ENCODE data around the gene ULK4. TPM values are rescaled to one million over a fixed set of nuclear protein-coding genes. Genes with fewer than 3 reads are reported as not detected.

Gene ULK4
- total RNA-seq, 2 donors from 2014 or later = 11.1 to 17.9 TPM

DNA sequence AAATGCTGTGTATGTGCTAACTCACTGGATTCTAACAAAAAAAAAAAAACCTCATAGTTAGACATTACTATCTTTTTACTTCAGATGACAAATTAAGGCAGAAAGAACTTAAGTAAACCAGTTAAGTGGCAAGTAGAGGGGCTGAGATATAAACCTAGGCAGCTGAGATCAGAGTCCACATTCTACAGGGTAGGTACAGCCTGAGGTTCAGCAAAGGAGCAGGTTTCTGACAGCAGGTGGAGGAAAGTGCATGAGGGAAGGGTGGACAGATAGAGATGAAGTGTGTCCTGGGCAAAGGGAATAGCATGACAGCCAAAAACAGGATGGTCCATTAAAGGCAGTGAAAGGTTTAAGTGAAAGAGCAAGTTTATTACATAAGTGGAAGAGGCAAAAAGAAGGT is 329.2 kb downstream of the ULK4 start:
- TF ChIP-seq, protein P1, sequence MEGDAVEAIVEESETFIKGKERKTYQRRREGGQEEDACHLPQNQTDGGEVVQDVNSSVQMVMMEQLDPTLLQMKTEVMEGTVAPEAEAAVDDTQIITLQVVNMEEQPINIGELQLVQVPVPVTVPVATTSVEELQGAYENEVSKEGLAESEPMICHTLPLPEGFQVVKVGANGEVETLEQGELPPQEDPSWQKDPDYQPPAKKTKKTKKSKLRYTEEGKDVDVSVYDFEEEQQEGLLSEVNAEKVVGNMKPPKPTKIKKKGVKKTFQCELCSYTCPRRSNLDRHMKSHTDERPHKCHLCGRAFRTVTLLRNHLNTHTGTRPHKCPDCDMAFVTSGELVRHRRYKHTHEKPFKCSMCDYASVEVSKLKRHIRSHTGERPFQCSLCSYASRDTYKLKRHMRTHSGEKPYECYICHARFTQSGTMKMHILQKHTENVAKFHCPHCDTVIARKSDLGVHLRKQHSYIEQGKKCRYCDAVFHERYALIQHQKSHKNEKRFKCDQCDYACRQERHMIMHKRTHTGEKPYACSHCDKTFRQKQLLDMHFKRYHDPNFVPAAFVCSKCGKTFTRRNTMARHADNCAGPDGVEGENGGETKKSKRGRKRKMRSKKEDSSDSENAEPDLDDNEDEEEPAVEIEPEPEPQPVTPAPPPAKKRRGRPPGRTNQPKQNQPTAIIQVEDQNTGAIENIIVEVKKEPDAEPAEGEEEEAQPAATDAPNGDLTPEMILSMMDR (conservative IDR thresholded peaks at IDR 0.05) = no peak
- no peak overlapping the region for H3K27ac ChIP-seq (ENCODE audit: low read depth, low read length)
- no peak overlapping the region for H3K4me3 ChIP-seq (ENCODE audit: low read length)
- Mint-ChIP-seq H3K9me3 (no peaks in the 10 kb centered on the region), H3K27me3 (ENCODE audit: insufficient read depth) (no peaks in the 10 kb centered on the region), H3K36me3 (ENCODE audit: low read depth) (no peaks in the 10 kb centered on the region), H3K27ac (no peak overlapping the region), H3K4me3 (no peak overlapping the region), H3K4me1 (peaks cover 7% of the 10 kb centered on the region)
- H3K9ac ChIP-seq (ENCODE audit: extremely low read depth, low read length, poor library complexity, severe bottlenecking) = no peak overlapping the region
- DNase-seq = no peak
- H3K36me3 ChIP-seq (ENCODE audit: control insufficient read depth, insufficient read depth, low read length) = no peaks in the 10 kb centered on the region
- no peaks in the 10 kb centered on the region for H3K27me3 ChIP-seq (ENCODE audit: control insufficient read depth, insufficient read depth, low read length, poor library complexity, severe bottlenecking)
- no peaks in the 10 kb centered on the region for H3K9me3 ChIP-seq (ENCODE audit: control insufficient read depth, low read length)
- peaks cover 3% of the 10 kb centered on the region for H3K4me1 ChIP-seq (ENCODE audit: control insufficient read depth, insufficient read depth, low read length)

DNA sequence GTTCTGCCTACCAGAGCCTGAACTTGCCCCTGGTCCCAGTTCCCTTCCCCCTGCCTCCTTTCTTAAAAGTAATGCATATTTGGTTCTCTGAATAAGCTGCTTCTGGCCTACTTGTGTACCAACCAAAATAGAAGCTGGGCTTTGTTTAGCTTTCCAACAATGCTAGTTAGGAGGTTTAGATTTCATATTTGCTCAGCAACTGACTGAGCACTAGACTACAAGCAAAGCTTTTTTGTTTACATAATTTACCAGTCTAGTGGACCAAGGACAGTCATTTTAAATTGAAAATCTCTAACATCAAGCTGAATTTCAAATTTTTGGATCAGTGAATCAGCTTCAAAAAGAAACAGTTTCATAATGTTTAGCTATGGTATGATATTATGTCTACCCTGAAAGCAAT is 331.2 kb downstream of the ULK4 start:
- Mint-ChIP-seq H3K27me3 (ENCODE audit: insufficient read depth) (no peaks in the 10 kb centered on the region), H3K27ac (no peak overlapping the region)
- no peaks in the 10 kb centered on the region for H3K27me3 ChIP-seq (ENCODE audit: control insufficient read depth, insufficient read depth, low read length, poor library complexity, severe bottlenecking)

GRCh38 chr3:41629986-41630385 is 331.9 kb downstream of the ULK4 start:
- no peaks in the 10 kb centered on the region for H3K36me3 Mint-ChIP-seq (ENCODE audit: low read depth)
- H3K27me3 Mint-ChIP-seq (ENCODE audit: insufficient read depth) = no peaks in the 10 kb centered on the region
- WGBS, 2 experiments (ENCODE audit: insufficient coverage in 1 of 2, insufficient read length in 1 of 2) = 95 to 100% methylated on average over 1 of the region's 1 CpG

More for the DNA sequence above, 331.2 kb downstream of the ULK4 start:
- TF ChIP-seq, protein P1 (conservative IDR thresholded peaks at IDR 0.05) = no peak
- DNase-seq = no peak
- Mint-ChIP-seq H3K4me3 (no peak overlapping the region), H3K9me3 (no peaks in the 10 kb centered on the region), H3K36me3 (ENCODE audit: low read depth) (no peaks in the 10 kb centered on the region), H3K4me1 (peaks cover 7% of the 10 kb centered on the region)
- H3K4me3 ChIP-seq (ENCODE audit: low read length) = no peak overlapping the region
- no peak overlapping the region for H3K27ac ChIP-seq (ENCODE audit: low read depth, low read length)
- H3K9ac ChIP-seq (ENCODE audit: extremely low read depth, low read length, poor library complexity, severe bottlenecking) = no peak overlapping the region
- H3K36me3 ChIP-seq (ENCODE audit: control insufficient read depth, insufficient read depth, low read length) = no peaks in the 10 kb centered on the region
- H3K9me3 ChIP-seq (ENCODE audit: control insufficient read depth, low read length) = no peaks in the 10 kb centered on the region
- peaks cover 3% of the 10 kb centered on the region for H3K4me1 ChIP-seq (ENCODE audit: control insufficient read depth, insufficient read depth, low read length)

More at GRCh38 chr3:41629986-41630385, 331.9 kb downstream of the ULK4 start:
- no peak overlapping the region for H3K4me3 Mint-ChIP-seq
- no peaks in the 10 kb centered on the region for H3K9me3 Mint-ChIP-seq
- H3K9ac ChIP-seq (ENCODE audit: extremely low read depth, low read length, poor library complexity, severe bottlenecking) = no peak overlapping the region
- H3K4me1 ChIP-seq (ENCODE audit: control insufficient read depth, insufficient read depth, low read length) = peaks cover 3% of the 10 kb centered on the region
- H3K4me1 Mint-ChIP-seq = peaks cover 7% of the 10 kb centered on the region
- no peaks in the 10 kb centered on the region for H3K36me3 ChIP-seq (ENCODE audit: control insufficient read depth, insufficient read depth, low read length)
- no peak for DNase-seq
- no peaks in the 10 kb centered on the region for H3K27me3 ChIP-seq (ENCODE audit: control insufficient read depth, insufficient read depth, low read length, poor library complexity, severe bottlenecking)
- H3K27ac Mint-ChIP-seq = no peak overlapping the region
- H3K9me3 ChIP-seq (ENCODE audit: control insufficient read depth, low read length) = no peaks in the 10 kb centered on the region
- no peak overlapping the region for H3K4me3 ChIP-seq (ENCODE audit: low read length)
- TF ChIP-seq, protein P1 (conservative IDR thresholded peaks at IDR 0.05) = no peak
- H3K27ac ChIP-seq (ENCODE audit: low read depth, low read length) = no peak overlapping the region

Measured in endodermal cell (in vitro differentiated cells).